Measurements from ENCODE around the gene APOC1. TPM values are rescaled to one million over a fixed set of nuclear protein-coding genes. Genes with fewer than 3 reads are reported as not detected.

Gene APOC1
- total RNA-seq, 4 donors from 2014 or later, result 3.0 to 7.4 (median 3.5) TPM; not detected in 1

DNA sequence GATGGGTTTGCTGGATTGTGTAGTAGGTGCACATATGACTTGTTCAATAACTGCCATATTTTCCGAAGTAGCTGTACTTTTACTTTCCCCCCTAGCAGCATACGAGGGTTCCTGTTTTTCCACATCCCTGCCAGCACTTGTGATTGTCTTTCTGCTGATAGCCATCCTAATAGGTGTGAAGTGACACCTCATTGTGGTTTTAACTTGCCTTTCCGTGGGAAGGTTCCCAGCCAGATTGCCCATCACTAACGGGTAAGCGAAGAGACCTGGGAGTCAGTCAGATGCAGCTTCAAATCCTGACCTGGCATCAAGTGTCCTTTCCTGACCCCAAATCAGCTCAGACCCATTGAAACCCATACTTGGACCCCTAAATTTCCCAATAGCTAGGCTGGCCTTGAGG is 45.3 kb downstream of the APOC1 start:
- Histone ChIP-seq H3K9me3 (no peaks in the 10 kb centered on the region), H3K4me3 (no peak overlapping the region), H3K4me1 (peaks cover 5 to 15% of the 10 kb centered on the region in 2 donors), H3K27me3 (no peaks in the 10 kb centered on the region), H3K27ac (no peak overlapping the region), H3K36me3 (no peaks in the 10 kb centered on the region)
- DNase-seq, result no peak
- TF ChIP-seq POLR2A (IDR thresholded peaks at IDR 0.05), result no peak
- TF ChIP-seq, protein P1, sequence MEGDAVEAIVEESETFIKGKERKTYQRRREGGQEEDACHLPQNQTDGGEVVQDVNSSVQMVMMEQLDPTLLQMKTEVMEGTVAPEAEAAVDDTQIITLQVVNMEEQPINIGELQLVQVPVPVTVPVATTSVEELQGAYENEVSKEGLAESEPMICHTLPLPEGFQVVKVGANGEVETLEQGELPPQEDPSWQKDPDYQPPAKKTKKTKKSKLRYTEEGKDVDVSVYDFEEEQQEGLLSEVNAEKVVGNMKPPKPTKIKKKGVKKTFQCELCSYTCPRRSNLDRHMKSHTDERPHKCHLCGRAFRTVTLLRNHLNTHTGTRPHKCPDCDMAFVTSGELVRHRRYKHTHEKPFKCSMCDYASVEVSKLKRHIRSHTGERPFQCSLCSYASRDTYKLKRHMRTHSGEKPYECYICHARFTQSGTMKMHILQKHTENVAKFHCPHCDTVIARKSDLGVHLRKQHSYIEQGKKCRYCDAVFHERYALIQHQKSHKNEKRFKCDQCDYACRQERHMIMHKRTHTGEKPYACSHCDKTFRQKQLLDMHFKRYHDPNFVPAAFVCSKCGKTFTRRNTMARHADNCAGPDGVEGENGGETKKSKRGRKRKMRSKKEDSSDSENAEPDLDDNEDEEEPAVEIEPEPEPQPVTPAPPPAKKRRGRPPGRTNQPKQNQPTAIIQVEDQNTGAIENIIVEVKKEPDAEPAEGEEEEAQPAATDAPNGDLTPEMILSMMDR (IDR thresholded peaks at IDR 0.05), result no peak
- intact Hi-C loops (cut with DNase I; ENCODE audit: low total_unique reads), result no loop called here

DNA sequence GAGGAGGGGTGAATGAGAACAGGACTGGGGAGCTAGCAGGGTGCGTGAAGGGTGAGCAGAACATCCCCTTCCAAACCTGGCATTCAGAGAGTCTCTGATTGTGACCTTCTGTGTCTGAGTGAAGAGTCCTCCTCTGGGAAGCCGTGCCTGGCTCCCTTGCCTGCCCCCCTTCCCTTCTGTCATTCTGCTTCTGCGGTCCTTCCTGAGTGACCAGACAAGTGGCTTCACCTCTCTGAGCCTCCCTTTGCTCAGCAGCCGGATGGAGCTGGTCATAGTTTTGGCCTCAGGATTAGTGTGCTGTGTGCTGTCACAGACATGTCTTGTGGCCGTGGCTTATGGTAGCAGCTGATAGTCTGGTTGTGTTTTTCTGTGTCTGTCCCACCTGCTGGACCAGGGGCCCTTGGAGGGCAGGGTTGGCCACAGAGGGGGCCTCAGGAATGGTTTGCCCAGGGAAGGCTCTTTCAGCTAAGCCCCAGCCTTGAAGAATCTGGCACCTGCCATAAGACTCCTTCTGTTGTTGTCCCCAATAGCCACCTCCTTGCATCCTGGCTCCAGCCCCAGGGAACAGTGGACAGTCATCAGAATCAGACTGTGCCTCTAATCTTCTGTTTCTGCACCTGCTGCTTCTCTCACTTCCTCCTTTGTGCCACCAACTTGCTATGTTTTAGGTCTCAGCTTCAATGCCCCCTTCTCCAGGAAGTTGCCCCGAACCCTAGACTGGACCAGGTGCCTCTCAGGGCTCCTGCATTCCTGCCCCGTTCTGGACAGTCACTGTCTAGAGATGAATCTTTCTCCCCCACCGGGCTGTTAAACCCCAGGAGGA is 46.7 kb downstream of the APOC1 start:
- no peak overlapping the region for H3K27ac ChIP-seq
- intact Hi-C loops (cut with DNase I; ENCODE audit: low total_unique reads), result no loop called here

DNA sequence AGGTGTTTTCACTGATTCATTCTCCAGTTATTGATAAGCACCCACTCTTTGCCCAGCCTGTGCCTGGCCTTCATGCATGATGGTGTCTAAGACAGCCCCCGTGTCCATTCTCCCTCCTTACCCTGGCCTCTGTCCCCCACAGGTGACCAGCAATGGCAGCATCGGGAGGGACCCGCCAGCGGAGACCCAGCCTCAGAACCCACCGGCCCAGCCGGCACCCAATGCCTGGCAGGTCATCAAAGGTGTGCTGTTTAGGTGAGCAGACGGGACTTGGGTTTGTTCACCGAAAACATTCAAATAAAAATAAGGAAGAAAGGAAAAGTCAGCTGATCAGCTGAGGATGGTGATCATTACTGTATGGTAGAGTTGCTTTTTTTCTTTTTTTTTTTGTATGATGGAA is 47.4 kb downstream of the APOC1 start:
- no peak for TF ChIP-seq POLR2A (IDR thresholded peaks at IDR 0.05)
- TF ChIP-seq, protein P1 (IDR thresholded peaks at IDR 0.05), result no peak
- DNase-seq, result no peak
- intact Hi-C loops (cut with DNase I; ENCODE audit: low total_unique reads), result no loop called here

More for the DNA sequence above, 46.7 kb downstream of the APOC1 start:
- TF ChIP-seq, protein P1 (IDR thresholded peaks at IDR 0.05), result no peak
- TF ChIP-seq POLR2A (IDR thresholded peaks at IDR 0.05), result no peak
- Histone ChIP-seq H3K36me3 (no peaks in the 10 kb centered on the region), H3K4me3 (no peak overlapping the region), H3K27me3 (no peaks in the 10 kb centered on the region), H3K9me3 (no peaks in the 10 kb centered on the region), H3K4me1 (peaks cover 2 to 9% of the 10 kb centered on the region in 2 donors)
- DNase-seq, result no peak

DNA sequence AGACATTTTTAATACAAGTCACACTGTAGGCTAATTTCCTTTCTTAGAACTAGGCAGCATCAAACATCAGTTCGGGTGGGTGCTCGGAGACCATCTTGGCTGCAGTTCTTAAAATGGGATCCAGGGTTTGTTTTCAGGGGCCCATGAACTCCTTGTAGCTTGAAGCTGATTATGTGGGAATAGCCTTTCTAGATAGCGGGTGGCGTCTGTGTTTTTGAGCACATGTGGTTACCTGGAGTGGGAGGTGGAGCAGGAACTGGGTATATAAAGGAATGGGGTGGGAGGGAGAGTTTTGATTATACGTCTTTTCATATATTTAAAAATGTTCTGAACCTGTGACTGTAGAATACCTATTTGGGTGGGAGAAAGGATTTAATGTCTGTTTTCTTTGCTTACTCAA is 53.7 kb downstream of the APOC1 start:
- H3K36me3 ChIP-seq, result no peaks in the 10 kb centered on the region
- TF ChIP-seq POLR2A (IDR thresholded peaks at IDR 0.05), result no peak
- TF ChIP-seq, protein P1 (IDR thresholded peaks at IDR 0.05), result no peak
- DNase-seq, result no peak
- H3K4me1 ChIP-seq, result no peaks in the 10 kb centered on the region
- intact Hi-C loops (cut with DNase I; ENCODE audit: low total_unique reads), result no loop called here
- no peak overlapping the region for H3K27ac ChIP-seq
- H3K4me3 ChIP-seq, result no peak overlapping the region
- H3K27me3 ChIP-seq, result no peaks in the 10 kb centered on the region
- no peaks in the 10 kb centered on the region for H3K9me3 ChIP-seq

More for the DNA sequence above, 47.4 kb downstream of the APOC1 start:
- H3K4me1 ChIP-seq, result peaks cover 0 to 2% of the 10 kb centered on the region in 2 donors
- H3K27me3 ChIP-seq, result no peaks in the 10 kb centered on the region
- no peak overlapping the region for H3K4me3 ChIP-seq
- H3K36me3 ChIP-seq, result no peaks in the 10 kb centered on the region
- no peaks in the 10 kb centered on the region for H3K9me3 ChIP-seq
- H3K27ac ChIP-seq, result no peak overlapping the region

DNA sequence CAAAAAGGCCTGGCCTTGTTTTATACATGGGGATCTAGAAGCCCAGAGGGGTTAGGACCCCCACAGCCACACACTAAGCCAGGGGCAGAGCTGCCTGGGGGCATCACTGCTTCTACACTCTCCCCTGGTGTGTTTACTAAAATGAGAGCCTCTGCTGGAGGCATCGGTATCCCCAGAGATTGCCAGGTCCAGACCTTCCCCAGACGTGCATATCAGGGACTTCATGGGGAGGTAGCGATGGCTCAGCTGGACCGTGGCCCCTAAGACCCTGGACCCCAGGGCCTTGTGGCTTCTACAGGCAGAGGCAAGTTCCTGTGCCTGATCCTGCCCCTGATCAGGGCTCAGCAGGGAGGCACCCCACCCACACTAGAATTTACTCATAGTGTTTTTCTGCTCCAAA is 54.3 kb downstream of the APOC1 start:
- H3K27me3 ChIP-seq, result no peaks in the 10 kb centered on the region
- intact Hi-C loops (cut with DNase I; ENCODE audit: low total_unique reads), result no loop called here
- H3K4me1 ChIP-seq, result no peaks in the 10 kb centered on the region
- H3K36me3 ChIP-seq, result no peaks in the 10 kb centered on the region
- DNase-seq, result no peak
- H3K27ac ChIP-seq, result no peak overlapping the region
- no peaks in the 10 kb centered on the region for H3K9me3 ChIP-seq
- H3K4me3 ChIP-seq, result no peak overlapping the region
- TF ChIP-seq POLR2A (IDR thresholded peaks at IDR 0.05), result no peak
- TF ChIP-seq, protein P1 (IDR thresholded peaks at IDR 0.05), result no peak

Data from uterus (tissue), 4 donors.